A673 (cell line): ENCODE data around the gene ADARB2.

Experiments used
- CTCF ChIP-seq: fragments of 300-800, 200-600 bp; sonication (generic); conservative IDR thresholded peaks from 2 replicates; pipeline ENCODE4 v1.5.1; 2017; ENCODE audit warnings: low read depth, mild to moderate bottlenecking, antibody characterized with exemption, low read length, moderate library complexity, mixed read lengths
- EZH2 ChIP-seq: fragments of 200-600 bp; sonication (generic); IDR thresholded peaks from 2 replicates; pipeline ENCODE4 v1.6.1; 2017; ENCODE audit warnings: borderline replicate concordance, low read depth, mild to moderate bottlenecking, mixed read lengths, antibody characterized with exemption, low read length; ENCODE audit not compliant: poor library complexity, severe bottlenecking

- TF ChIP-seq CTCF (no peak), EZH2 (no peak)
Observed at GRCh38 chr10:1249142-1249920, 488.0 kb downstream of the ADARB2 start.
